Measurements from ENCODE around the gene CAST. TPM values are rescaled to one million over a fixed set of nuclear protein-coding genes. Genes with fewer than 3 reads are reported as not detected.

CAST gene
- total and polyA plus RNA-seq, 10 donors: 30.0 to 233 (median 185) TPM

DNA sequence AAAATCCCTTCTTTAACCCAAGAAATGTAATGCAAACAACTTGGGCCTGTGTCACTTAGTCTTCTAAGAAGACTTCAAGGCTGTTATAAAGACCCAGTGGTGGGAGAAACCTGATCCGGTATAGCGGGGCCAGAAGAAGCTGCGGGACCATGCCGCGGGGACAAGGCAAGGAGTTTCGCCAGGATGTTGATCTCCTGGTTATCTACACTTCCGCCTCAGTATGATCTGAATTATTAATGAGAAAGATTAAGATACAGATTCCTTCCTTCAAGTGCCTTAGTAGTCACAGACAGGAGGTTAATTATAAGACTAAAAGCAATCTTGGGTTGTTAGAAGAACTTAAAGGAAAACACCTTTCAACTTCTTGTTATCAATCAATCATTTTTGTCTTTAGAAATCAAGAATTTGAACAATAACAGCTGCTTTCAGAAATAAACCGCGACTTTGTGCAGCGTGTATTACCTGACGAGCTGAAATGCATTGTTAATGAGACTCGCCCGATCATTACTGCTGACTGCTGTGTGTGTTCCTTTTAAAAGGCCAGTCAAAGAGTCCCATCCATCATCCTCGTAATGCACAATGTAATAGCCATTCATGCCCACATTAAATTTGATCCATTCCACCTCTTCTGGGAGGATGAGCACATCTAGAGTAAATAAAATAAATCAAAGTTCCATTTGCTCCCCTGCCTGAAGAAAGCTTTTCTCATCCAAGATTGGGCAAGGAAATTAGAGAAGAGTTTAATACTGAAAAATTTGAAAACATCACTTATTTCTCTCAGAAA is 123.3 kb downstream of the CAST start:
- Histone ChIP-seq H3K27me3 (replicated peaks in 1 of 7) (no peaks in the 10 kb centered on the region), H3K4me1 (peaks cover 0 to 12% (median 0%) of the 10 kb centered on the region in 6 donors), H3K4me3 (no peak overlapping the region), H3K27ac (peak overlapping the region in 2 of 8 donors; percentile 57 to 67), H3K9me3 (no peaks in the 10 kb centered on the region), H3K36me3 (peaks cover 0 to 100% (median 73%) of the 10 kb centered on the region in 6 donors)
- DNase-seq: no peak
- WGBS, 5 donors: 88 to 93% (median 91%) methylated on average over 14 of the region's 14 CpGs
- TF ChIP-seq POLR2A (IDR thresholded peaks at IDR 0.05) (no peak), POLR2AphosphoS5 (IDR thresholded peaks at IDR 0.05) (peak in 1 of 3 donors; percentile 28)
- intact Hi-C loops (cut with DNase I; ENCODE audit: low total_unique reads): no loop called here

DNA sequence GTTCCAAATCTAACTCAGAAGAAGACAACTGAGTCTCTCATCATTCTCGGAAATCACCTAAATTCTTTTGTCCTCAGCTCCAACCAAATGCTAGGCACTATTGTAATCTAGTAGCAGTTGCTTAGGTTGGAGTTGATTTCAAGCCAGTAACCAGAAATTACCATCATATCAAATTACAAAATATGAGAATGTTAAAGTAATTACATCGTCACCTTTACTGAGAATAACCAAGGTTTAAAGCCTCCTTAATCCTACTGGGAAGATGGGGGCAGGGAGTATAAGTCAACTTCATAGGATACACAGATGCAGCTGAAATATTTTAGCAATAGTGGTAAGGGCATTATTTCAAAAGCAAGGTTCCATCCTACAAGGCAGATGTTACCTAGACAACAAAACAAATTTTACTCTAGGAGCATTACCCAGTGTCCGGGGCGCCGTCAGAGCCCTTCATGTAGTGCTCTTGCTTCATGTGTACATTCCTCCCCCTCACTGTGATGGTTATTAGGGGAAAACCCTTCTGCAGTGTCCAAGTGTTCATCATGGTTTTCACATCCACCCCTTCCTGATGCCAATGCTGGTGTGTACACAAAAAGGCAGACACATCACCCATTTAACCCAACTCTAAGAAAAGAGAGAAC is 126.1 kb downstream of the CAST start:
- H3K36me3 ChIP-seq: peaks cover 0 to 100% (median 70%) of the 10 kb centered on the region in 6 donors
- no peak overlapping the region for H3K27ac ChIP-seq
- no peak for TF ChIP-seq POLR2A (IDR thresholded peaks at IDR 0.05)
- TF ChIP-seq POLR2AphosphoS5 (IDR thresholded peaks at IDR 0.05): no peak
- TF ChIP-seq, protein P1, sequence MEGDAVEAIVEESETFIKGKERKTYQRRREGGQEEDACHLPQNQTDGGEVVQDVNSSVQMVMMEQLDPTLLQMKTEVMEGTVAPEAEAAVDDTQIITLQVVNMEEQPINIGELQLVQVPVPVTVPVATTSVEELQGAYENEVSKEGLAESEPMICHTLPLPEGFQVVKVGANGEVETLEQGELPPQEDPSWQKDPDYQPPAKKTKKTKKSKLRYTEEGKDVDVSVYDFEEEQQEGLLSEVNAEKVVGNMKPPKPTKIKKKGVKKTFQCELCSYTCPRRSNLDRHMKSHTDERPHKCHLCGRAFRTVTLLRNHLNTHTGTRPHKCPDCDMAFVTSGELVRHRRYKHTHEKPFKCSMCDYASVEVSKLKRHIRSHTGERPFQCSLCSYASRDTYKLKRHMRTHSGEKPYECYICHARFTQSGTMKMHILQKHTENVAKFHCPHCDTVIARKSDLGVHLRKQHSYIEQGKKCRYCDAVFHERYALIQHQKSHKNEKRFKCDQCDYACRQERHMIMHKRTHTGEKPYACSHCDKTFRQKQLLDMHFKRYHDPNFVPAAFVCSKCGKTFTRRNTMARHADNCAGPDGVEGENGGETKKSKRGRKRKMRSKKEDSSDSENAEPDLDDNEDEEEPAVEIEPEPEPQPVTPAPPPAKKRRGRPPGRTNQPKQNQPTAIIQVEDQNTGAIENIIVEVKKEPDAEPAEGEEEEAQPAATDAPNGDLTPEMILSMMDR (IDR thresholded peaks at IDR 0.05 in 8 of 11, conservative IDR thresholded peaks at IDR 0.05 in 3 of 11): no peak
- intact Hi-C loops (cut with DNase I; ENCODE audit: low total_unique reads): no loop called here
- WGBS, 5 donors: 81 to 94% (median 92%) methylated on average over 5 of the region's 5 CpGs
- no peaks in the 10 kb centered on the region for H3K4me1 ChIP-seq
- no peaks in the 10 kb centered on the region for H3K27me3 ChIP-seq (replicated peaks in 1 of 7)
- H3K4me3 ChIP-seq: no peak overlapping the region
- DNase-seq: no peak
- no peaks in the 10 kb centered on the region for H3K9me3 ChIP-seq

DNA sequence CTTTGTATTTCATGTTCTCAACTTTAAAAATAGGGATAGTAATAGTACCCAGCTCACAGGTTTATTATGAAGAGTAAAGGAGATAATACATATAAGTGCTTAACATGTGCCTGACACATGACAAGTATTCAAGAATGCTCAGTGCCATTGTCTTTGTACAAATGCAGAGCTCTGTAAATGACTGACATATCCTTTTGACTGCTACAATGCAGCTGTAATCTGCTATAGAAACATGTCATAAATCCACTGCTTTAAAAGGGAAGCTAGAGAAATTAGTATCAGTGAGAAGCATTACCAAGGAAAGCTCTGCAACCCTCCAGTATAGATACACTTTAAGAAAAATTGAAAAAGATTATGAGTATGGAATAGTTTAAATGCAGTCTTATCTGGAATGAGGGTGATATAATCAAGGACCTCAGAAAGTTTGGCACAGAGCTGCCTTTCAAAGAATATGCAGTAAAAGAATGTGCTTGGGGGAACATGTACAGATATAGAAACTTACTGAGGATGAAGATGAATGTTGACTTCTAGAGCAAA is 127.7 kb downstream of the CAST start:
- Histone ChIP-seq H3K27me3 (replicated peaks in 1 of 7) (no peaks in the 10 kb centered on the region), H3K4me1 (peaks cover 0 to 7% (median 0%) of the 10 kb centered on the region in 6 donors), H3K27ac (no peak overlapping the region), H3K36me3 (peaks cover 3 to 100% (median 83%) of the 10 kb centered on the region in 6 donors), H3K4me3 (no peak overlapping the region), H3K9me3 (no peaks in the 10 kb centered on the region)
- no peak for DNase-seq
- intact Hi-C loops (cut with DNase I; ENCODE audit: low total_unique reads): no loop called here
- TF ChIP-seq, protein P1 (IDR thresholded peaks at IDR 0.05 in 8 of 11, conservative IDR thresholded peaks at IDR 0.05 in 3 of 11): no peak
- TF ChIP-seq POLR2A (IDR thresholded peaks at IDR 0.05): no peak
- no peak for TF ChIP-seq POLR2AphosphoS5 (IDR thresholded peaks at IDR 0.05)

DNA sequence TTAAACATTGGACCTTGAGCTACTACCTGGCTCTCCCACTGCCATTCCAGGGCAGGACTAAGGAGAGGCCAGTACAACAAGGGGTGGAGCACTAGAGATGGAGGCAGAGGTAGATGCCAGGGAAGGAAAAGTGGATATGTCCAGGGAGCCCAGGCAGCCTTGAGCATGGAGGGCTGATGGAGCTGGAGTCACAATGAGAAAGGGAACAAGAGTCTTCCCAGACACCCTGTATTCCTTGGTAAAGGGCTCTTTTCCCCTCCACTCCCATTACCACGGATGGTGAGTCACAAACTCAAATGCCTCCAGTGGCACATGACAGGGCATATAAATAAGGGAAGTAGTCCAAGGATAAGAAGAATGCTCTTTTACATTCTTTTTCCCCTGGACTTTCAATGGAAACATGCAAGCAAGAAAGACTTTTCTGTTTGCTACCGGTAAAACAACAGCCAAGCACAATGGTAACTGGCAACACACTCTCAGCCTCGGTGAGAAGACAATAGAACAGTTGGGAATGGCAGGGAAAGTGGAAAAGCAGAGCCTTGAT is 128.9 kb downstream of the CAST start:
- no peak for TF ChIP-seq POLR2A (IDR thresholded peaks at IDR 0.05)
- TF ChIP-seq POLR2AphosphoS5 (IDR thresholded peaks at IDR 0.05): no peak
- TF ChIP-seq, protein P1 (IDR thresholded peaks at IDR 0.05 in 8 of 11, conservative IDR thresholded peaks at IDR 0.05 in 3 of 11): no peak
- 55 to 81% (median 65%) methylated on average over 3 of the region's 3 CpGs for WGBS, 5 donors
- Histone ChIP-seq H3K36me3 (peaks cover 3 to 100% (median 83%) of the 10 kb centered on the region in 6 donors), H3K4me3 (no peak overlapping the region), H3K9me3 (no peaks in the 10 kb centered on the region), H3K4me1 (peaks cover 0 to 15% (median 0%) of the 10 kb centered on the region in 6 donors), H3K27ac (peak overlapping the region in 2 of 8 donors; percentile 4 to 11), H3K27me3 (replicated peaks in 1 of 7) (no peaks in the 10 kb centered on the region)
- DNase-seq: no peak
- intact Hi-C loops (cut with DNase I; ENCODE audit: low total_unique reads): no loop called here

All from spleen (tissue), 11 donors.